ENCODE measurements around the gene SLC16A1. TPM values are rescaled to one million over a fixed set of nuclear protein-coding genes. Genes with fewer than 3 reads are reported as not detected.

The SLC16A1 gene
- total and polyA plus RNA-seq, 2 of the 8 experiments (the other 6 are each of a cell fraction or from before 2014, with no cell fraction given) = 435 to 545 TPM

DNA sequence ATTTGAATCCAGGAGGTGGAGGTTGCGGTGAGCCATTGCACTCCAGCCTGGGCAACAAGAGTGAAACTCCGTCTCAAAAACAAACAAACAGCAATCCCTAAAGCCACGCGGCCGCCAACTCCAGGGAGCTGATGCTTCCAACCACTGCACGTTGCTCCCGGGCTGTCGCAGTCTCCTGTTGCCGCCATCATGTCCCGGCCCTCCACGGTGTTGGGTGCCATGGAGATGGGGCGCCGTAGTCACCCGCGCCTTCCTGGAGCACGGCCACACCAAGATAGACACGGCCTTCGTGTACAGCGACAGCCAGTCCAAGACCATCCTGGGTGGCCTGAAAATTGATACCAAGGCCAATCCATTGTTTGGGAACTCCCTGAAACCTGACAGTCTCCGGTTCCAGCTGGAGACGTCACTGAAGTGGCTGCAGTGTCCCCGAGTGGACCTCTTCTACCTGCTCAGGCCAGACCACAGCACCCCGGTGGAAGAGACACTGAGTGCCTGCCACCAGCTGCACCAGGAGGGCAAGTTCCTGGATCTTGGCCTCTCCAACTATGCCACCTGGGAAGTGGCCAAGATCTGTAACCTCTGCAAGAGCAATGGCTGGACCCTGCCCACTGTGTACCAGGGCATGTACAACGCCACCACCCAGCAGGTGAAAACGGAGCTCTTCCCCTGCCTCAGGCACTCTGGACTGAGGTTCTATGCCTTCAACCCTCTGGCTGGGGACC lies 32.6 kb downstream of the SLC16A1 start:
- H3K79me2 ChIP-seq (ENCODE audit: control insufficient read depth in 1 of 2, insufficient read depth in 2 of 2, low read length in 2 of 2) = peaks cover 4 to 91% of the 10 kb centered on the region in 2 experiments
- no peaks in the 10 kb centered on the region for H3K23me2 ChIP-seq (ENCODE audit: low read depth, low read length)
- no peak overlapping the region for H3K4ac ChIP-seq (replicated peaks; ENCODE audit: insufficient read length, low read depth, low read length)
- H2BK5ac ChIP-seq (ENCODE audit: low read depth, low read length) = peak overlapping the region; percentile 60
- H3K4me2 ChIP-seq (ENCODE audit: insufficient read depth in 1 of 2, low read depth in 2 of 2, low read length in 2 of 2) = no peak overlapping the region
- DNase-seq (ENCODE audit: low read depth in 1 of 2, low spot score in 2 of 2) (no peak), FAIRE-seq (no peak)
- peaks cover 16 to 20% of the 10 kb centered on the region in 2 experiments for H4K20me1 ChIP-seq (replicated peaks in 1 of 2; ENCODE audit: control insufficient read depth in 1 of 2, insufficient read depth in 2 of 2, low read length in 2 of 2)
- H3K4me1 ChIP-seq (replicated peaks in 1 of 4; ENCODE audit: control insufficient read depth in 3 of 4, insufficient read depth in 4 of 4, low read length in 3 of 4) = no peaks in the 10 kb centered on the region; a peak in 1 of 7 replicates
- H2BK120ac ChIP-seq (replicated peaks; ENCODE audit: low read depth, low read length) = no peak overlapping the region
- no peak overlapping the region for H2BK12ac ChIP-seq (ENCODE audit: low read depth, low read length)
- no peak overlapping the region for H4K91ac ChIP-seq (replicated peaks; ENCODE audit: insufficient read length, low read length)
- peaks cover 23 to 97% (median 61%) of the 10 kb centered on the region in 4 experiments for H3K36me3 ChIP-seq (ENCODE audit: control insufficient read depth in 2 of 4, insufficient read depth in 4 of 4, low read length in 3 of 4)
- no peak overlapping the region for H3K23ac ChIP-seq (ENCODE audit: insufficient read length)
- no peak overlapping the region for H3K4me3 ChIP-seq (ENCODE audit: extremely low read depth in 1 of 4, insufficient read depth in 2 of 4, low read depth in 3 of 4, low read length in 4 of 4)
- CTCF ChIA-PET (ENCODE audit: partially characterized antibody) = interaction anchor here (0.6 to 3.0 kb wide), 15 partner anchors 8 to 224 kb away, joined by 3 to 13 read pairs (median 4); partner anchors contain the start of genes LRIG2 and PPM1J
- H2BK15ac ChIP-seq (ENCODE audit: low read length) = no peak overlapping the region
- H4K8ac ChIP-seq (ENCODE audit: extremely low read depth, insufficient read depth, low read length) = 0 out of 2 replicates have a peak overlapping the region, but pooled peaks have one; percentile 68
- no peak overlapping the region for H2AFZ ChIP-seq (ENCODE audit: low read length)
- H3K56ac ChIP-seq (replicated peaks; ENCODE audit: insufficient read length, low read depth, low read length) = no peak overlapping the region
- no peak overlapping the region for H3K9ac ChIP-seq (replicated peaks in 1 of 4; ENCODE audit: extremely low read depth in 1 of 4, low read depth in 3 of 4, low read length in 3 of 4)
- H3K27me3 ChIP-seq (replicated peaks in 1 of 4; ENCODE audit: control insufficient read depth in 3 of 4, extremely low read depth in 1 of 4, insufficient read depth in 3 of 4, low read length in 3 of 4) = no peaks in the 10 kb centered on the region
- no peak overlapping the region for H2BK20ac ChIP-seq (ENCODE audit: low read length)
- peaks cover 3% of the 10 kb centered on the region for H3K79me1 ChIP-seq (ENCODE audit: low read depth, low read length)
- no peak overlapping the region for H3K14ac ChIP-seq (ENCODE audit: insufficient read length)
- H2AK5ac ChIP-seq (ENCODE audit: low read depth, low read length) = no peak overlapping the region
- no peaks in the 10 kb centered on the region for H3K9me3 ChIP-seq (ENCODE audit: insufficient read depth in 2 of 2, low read depth in 1 of 2, low read length in 1 of 2)
- H3K27ac ChIP-seq (ENCODE audit: low read depth, low read length) = no peak overlapping the region; the same call in 1 of the 2 replicates
- H3K18ac ChIP-seq (ENCODE audit: extremely low read depth, low read length) = no peak overlapping the region
- POLR2A ChIA-PET (ENCODE audit: partially characterized antibody) = interaction anchor here (0.7 to 2.2 kb wide), 9 partner anchors 12 to 150 kb away, joined by 3 to 11 read pairs (median 5); partner anchors contain the start of gene LRIG2
- H4K5ac ChIP-seq (ENCODE audit: insufficient read length, low read depth, low read length) = no peak overlapping the region
- TF ChIP-seq KDM5A (IDR thresholded peaks at IDR 0.05; ENCODE audit: low read length) (no peak), POLR2AphosphoS5 (IDR thresholded peaks at IDR 0.05; ENCODE audit: low read depth, low read length) (peak; percentile 16; the same call in 1 of the 2 replicates)
- 96% methylated on average over 24 of the region's 25 CpGs; no CpG with 5 or more reads in 1 of the 2 experiments for WGBS, 2 experiments (ENCODE audit: extremely low coverage in 1 of 2, insufficient coverage in 1 of 2, insufficient read length in 1 of 2, insufficient replicate concordance in 2 of 2, low coverage in 1 of 2, low lambda C conversion rate in 2 of 2, missing lambda C conversion rate in 1 of 2)

All from H1 (cell line).